Amygdala (tissue), 56 donors: ENCODE data around the gene YRDC.

Experiments used
- DNase-seq, 56 donors: peaks; one replicate each; lab custom pipeline; 2025; lab: John Stamatoyannopoulos, UW

Gene YRDC, protein sequence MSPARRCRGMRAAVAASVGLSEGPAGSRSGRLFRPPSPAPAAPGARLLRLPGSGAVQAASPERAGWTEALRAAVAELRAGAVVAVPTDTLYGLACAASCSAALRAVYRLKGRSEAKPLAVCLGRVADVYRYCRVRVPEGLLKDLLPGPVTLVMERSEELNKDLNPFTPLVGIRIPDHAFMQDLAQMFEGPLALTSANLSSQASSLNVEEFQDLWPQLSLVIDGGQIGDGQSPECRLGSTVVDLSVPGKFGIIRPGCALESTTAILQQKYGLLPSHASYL

DNA sequence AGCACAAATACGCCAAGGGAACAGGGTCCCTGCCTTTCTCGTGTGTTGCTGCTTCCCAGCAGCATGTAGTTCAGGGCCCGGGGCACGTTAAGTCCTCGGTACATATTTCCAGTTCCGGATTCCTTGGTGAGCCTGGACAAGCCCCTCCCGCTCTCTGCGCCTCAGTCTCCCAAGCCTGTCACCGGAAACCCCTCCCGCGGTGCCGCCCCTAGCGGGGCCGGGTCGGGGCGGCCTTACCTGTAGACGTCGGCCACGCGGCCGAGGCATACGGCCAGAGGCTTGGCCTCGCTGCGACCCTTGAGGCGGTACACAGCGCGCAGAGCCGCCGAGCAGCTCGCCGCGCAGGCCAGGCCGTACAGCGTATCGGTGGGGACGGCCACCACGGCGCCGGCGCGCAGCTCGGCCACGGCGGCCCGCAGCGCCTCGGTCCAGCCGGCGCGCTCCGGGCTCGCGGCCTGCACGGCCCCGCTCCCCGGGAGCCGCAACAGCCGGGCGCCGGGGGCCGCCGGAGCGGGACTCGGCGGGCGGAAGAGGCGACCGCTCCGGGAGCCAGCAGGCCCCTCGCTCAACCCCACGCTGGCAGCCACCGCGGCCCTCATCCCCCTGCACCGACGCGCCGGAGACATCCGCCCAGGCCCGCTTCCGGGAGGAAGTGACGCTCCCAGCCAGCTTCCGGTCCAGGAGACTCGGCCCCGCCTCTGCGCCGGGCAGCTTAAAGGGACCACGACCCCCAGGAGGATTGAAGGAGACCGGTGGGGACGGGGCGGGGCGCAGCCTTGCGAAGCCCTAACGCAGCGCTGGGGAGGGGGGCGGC is at the start of gene YRDC, which contains the start of gene C1orf122:
Gene YRDC, minus strand, starts transcription at position 654 of the 814 bp plus-strand sequence. Its CDS starts 28 bp downstream, at position 626.
Gene C1orf122, plus strand, starts transcription at position 236 of the 814 bp plus-strand sequence. CDS start 615 bp downstream, outside the sequence.
- peak; percentile 67 to 96 (median 88) for DNase-seq

DNA sequence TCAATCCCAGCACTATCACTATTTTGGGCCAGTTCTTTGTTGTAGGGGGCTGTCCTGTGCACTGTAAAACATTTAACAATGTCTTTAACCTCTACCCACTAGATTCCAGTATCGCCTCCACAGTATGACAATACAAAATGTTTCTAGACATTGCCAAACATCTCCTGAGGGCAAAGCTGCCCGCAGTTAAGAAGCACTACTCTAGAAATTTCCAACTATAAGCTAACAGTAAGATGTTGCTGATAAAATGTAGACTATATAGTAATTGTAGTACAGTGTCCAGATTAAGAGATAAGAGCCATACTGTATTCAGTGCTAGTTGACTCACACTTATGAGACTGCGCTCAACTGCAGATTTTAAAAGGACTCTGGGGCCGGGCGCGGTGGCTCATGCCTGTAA is 46.4 kb upstream of the YRDC start:
- no peak for DNase-seq

DNA sequence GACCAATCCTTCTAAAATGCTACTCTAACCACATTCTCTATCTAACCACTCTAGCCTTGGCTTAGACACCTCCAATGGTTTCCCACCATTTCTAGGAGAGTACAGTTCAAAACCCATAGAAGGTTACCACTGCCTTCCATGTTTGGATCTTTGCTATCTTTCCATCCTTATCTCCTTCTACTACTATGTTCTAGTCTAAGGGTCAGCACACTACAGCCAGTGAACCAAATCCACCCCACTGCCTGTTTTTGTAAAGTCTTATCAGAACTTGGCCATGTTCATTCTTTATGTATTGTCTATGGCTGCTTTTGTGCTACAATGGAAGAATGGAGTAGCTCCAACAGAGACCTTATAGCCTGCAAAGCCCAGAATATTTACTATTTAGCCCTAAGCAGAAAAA is 45.1 kb upstream of the YRDC start:
- no peak for DNase-seq

DNA sequence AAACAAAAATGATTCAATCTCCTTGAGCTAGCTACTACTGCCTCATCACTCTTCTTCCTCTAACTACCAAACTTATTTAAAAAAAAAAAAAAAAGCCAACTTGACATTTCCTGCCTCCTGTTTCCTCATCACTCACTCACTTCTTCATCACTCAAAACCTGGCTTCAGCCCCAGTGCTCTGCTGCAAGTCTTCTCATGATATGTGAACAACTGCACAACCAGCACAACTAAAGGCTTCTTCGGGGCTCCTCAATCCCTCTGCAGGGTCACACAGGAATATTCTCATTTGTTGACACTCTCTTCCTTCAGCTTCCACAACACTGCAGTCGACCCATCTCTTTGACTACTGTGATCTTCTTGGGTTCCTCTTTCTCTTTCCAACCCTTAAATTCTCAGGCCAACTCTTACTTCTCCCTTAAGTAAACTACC is 43.8 kb upstream of the YRDC start:
- DNase-seq = no peak

DNA sequence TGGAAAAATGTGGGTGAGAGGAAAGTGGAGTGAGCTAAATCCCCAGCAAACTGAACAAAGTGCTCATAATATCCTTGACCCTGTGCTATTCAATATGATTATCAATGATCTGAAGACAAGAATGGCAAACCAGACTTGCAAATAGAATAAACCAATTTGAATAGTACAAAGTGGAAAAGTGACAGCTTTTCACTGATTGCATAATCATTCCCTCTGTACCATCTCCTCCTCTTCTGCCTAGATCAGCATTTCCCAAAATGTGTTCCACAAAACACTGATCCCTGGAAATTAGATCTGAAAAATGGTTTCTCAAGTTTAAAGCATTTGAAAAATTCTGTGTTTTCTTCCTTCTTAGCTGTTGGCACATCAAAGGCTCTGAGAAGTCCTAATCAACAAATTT is 43.3 kb upstream of the YRDC start:
- DNase-seq = no peak

DNA sequence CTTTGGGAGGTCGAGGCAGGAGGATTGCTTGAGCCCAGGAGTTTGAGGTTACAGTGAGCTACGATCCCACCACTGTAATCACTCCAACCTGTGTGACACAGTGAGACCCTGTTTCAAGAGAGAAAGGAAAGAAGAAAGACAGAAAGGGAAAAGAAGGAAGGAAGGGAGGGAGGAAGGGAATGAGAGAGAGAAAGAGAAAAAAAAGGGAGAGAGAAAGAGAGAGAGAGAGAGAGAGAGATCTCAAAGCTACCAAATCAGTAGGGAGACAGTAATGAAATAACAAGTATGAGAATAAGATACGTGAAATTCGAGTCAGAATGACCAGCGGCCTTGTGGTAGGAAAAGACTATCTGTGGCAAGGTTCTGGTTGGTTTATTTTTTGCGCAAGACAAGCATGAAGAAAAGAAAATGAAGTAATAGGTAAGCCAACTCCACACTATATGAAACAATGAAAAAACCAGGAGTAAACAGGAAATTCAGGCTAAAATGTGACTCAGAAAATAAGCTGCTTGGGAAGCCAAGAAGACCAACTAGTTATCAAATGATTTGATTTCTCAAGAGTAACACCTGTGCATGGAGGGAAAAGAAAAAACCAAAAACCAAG is 42.4 kb upstream of the YRDC start:
- DNase-seq = no peak

DNA sequence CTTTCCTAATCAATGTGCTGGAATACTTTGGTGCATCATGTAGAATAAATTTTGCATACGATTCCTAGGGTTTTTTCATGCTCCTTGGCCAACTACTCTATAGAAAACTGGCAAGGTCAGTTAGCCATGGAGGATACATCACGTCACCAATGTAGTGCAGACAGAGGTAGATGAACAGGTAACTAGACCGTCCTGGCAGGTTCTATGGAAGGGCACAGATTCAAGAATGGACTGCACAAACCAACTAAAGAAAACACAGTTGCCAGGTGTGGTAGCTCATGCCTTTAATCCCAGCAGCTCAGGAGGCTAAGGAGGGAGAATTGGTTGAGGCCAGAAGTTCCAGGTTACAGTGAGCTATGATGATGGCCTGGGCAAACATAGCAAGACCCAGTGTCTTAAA is 41.5 kb upstream of the YRDC start:
- no peak for DNase-seq

DNA sequence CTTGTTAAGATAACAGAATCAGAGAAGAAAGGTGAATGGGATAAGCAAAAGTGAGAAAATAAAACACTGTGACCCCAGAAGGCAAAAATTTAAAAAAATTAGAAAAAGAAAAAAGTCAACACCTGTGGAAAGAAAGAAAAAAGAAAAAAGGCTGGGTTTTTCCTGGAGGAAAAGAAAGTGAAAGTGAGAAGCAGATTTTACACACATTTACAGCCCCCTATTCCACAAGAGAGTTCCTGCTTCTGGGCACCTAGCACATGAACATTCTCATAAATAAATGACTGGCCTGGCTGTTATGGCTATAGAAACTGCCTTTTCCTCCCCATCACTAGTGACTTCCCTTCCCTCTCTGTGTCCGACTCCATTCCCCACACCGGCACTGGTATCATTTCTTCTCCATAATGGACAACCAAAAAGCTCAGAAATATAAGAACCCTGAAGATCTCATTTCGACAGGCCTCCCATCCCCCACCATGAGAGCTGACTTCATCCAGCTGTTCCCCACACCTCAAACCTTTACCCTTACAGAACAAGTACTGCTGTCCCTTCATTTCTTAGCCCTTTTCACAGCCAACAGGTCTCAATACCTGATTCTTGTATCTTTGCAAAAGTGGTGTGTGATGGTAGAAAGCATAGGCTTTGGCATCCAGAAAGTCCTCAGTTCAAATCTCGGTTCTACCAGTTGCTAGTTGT is 38.8 kb upstream of the YRDC start:
- no peak for DNase-seq

DNA sequence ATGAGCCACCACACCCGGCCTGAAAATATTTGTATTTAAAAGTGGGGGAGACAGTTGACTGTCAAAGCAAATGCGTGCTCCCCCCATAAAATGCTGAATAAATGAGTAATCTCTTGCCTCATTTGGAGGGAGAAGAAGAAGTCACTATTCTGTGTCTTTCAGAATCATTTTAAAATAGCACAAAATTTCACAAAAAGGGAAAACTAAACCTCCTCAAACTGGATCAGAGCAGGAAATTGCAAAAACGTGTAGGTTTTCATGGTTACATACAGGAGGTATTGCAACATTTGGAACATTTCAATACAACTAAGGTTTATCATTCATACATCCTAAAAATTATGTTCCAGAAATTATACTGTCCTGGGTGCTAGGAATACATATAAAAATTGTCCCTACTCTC is 37.8 kb upstream of the YRDC start:
- DNase-seq = no peak

DNA sequence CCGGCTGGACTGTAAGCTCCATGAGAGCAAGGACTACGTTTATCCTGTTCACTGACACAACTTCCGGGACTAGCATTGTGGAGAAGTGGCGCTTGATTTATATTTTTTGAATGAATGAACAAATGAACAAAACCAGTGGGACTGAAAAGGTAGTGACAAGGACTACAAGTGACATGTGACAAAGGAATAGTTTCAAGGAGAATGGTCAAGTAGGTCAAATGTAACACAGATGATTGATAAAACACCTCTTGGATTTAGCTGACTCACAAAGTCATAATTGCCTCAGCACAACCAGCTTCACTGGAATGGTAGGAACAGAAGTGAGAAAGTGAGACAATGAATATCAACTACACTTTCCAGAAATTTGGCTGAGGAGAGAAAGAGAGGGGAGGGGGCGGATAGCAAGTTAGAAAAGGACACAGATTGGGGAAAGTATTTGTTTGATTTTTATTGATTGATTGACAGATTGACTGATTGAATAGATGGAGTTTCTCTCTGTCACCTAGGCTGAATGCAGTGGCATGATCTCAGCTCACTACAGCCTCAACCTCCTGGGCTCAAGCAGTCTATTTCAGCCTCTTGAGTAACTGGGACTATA is 37.1 kb upstream of the YRDC start:
- DNase-seq = no peak

DNA sequence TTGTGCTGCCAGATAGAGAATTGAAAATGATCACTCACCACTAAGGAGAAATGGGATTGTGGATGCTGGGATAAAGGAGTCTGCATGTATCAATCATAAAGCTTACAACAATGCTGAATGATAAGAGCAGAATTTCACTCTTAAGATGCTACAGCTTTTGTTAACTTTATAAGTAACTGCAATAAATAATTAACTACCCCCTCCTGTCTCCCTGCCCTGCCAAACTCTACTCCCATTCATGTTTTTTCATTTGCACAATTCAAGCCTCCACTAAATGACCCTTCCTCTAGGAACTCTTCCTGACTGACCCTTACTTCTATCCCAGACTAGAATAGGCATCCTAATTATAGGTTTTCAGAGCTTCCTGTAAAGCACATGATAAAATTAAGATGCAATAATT is 36.5 kb upstream of the YRDC start:
- no peak for DNase-seq

DNA sequence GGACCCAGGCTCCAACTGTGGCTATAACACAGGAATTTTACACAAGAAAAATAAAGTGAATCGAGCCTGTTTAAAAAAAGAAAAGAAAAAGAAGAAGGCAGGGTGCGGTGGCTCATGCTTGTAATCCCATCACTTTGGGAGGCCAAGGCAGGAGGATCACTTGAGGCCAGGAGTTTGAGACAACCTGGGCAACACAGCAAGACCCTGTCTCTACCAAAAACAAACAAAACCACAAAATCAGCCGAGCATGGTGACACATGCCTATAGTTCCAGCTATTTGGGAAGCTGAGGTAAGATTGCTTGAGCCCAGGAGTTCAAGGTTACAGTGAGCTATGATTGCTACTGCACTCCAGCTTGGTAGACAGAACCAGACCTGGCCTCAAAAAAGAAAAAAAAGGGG is 33.6 kb upstream of the YRDC start:
- no peak for DNase-seq

DNA sequence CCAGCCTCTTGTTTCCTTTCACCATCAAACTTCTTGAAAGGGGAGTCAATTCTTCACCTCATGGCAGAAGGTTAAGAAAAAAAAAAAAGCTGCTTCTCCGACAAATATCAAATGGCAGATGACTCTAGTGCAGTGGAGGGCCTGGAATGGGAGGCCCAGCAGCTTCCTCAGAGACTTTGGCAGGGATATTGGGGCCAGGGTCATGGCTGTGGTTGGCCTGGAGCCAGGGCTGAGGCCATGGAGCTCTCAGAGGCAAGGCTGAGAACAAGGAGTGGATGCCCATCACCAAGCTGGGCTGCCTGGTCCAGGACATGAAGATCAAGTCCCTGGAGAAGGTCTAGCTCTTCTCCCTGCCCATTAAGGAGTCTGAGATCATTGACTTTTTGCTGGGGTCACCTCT is 32.7 kb upstream of the YRDC start:
- no peak for DNase-seq

DNA sequence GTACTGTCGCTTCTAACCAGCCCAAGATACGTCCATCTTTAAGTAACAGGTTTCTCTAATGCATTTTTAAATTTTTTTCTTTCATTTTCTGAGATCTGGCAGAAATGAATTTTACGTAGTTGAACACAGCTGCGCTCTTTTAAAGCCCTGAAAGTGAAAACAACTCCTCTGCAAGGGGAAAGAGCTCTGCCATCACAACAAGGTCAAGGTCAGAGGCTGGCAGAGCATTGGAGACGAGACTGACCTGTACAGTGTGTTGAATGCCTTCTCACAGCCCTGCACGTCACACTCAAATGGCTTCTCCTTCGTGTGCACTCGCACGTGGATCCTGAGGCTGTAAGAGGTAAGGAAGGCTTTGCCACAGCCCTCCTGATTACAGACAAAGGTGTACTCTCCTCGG is 31.7 kb upstream of the YRDC start:
- DNase-seq = no peak

DNA sequence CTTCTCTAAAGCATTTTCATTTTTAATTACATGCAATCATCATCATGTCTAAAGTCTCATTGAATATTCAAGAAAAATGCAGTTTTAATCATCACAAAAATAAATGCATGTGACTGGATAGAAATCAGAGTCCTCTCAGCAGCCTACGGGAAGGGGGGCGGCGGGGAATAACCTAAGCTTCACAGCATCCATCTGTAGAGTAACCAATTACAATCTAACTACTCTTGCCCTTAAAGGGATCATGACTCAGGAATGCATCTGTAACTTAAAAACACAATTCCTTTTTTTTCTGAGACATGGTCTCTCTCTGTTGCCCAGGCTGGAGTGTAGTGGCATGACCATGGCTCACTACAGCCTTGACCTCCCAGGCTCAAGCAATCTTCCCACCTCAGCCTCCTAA is 28.8 kb upstream of the YRDC start:
- DNase-seq = no peak

DNA sequence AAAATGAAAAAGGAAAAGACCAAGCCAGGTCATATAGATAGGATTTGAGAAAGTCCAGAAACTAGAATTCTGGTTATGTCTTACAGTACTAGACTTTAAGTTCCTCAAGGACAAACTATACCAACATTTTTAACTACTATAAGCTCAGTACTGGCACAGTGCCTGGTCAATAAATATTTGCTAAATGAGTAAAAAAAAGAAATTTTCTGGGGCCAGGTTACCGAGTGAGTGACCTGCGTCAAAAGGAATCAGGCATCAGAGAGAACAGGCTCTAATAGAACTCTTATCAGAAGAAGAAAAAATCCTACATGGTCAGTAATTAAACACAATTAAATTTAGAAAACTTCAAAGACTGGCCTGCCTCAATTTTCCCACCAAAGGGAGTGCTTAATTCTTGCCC is 23.8 kb upstream of the YRDC start:
- no peak for DNase-seq

DNA sequence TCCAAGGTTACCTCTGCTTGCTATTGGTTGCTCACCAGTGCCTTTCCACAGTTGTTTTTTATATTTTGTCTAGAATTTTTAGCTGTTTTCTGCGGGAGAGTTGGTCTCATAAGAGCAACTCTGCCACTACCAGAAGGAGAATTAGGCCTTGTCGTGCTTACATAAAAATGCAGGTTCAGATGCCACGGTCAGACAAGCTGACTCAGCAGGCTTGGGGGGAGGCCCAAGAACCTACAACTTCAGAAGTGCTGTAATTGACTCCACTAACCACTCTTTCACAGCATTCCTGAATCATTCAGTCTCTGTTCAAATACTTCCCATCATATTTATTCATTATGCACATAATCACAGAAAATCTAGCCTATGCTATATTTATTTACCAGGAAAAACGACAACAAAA is 23.1 kb upstream of the YRDC start:
- no peak for DNase-seq

DNA sequence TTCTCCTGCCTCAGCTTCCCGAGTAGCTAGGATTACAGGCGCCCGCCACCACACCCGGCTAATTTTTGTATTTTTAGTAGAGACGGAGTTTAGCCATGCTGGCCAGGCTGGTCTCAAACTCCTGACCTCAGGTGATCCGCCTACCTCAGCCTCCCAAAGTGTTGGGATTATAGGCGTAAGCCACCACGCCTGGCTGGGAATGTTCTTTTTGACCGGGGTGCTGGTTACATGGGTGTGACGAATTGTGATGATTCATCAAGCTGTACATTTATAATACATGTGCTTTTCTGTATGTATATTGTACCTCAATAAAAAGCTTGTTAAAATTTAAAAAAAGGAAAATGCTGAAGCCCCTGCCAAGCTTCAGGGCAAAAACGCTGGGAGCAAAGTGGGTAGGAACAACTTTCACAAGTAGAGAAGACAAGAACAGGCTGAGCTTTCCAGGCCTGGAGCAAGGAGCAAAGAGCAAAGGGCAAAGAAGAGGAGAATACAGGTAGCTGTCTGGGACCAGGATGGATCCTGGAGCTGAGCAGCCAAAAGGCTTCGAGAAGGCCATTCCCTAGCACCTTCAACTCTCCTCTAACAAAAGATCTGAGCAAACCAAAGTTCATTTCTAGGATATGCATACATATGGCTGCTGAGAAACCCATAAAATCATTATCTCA is 20.5 kb upstream of the YRDC start:
- DNase-seq = no peak

DNA sequence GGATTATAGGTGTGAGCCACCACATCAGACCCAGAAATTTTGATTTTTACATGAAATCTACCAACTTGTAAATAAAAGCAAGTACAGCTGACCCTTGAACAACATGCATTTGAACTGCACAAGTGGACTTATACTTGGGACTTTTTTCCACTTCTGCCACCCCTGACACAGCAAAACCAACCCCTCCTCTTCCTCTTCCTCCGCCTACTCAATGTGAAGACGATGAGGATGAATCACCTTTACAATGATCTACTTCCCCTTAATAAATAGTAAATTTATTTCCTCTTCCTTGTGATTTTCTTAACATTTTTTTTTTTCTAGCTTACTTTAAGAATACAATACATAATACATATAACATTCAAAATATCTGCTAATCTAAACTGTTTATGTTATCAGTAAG is 17.5 kb upstream of the YRDC start:
- no peak for DNase-seq

DNA sequence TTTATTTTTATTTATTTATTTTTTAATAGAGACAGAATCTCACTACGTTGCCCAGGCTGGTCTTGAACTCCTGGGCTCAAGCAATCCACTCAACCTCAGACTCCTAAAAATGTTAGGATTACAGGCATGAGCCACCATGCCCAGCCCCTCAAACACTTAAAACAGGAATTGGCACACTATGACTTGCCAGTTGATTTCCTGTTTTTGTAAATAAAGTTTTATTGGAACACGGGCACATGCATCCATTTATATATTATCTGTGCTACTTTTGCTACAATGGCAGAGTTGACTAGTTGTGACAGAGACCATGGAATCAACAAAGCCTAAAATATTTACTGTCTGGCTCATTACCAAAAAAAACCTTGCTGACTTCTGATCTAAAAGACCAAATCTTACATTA is 16.0 kb upstream of the YRDC start:
- no peak for DNase-seq
